Measurements from ENCODE around the gene NINJ1. TPM values are rescaled to one million over a fixed set of nuclear protein-coding genes. Genes with fewer than 3 reads are reported as not detected.

Gene NINJ1
- total RNA-seq, 1 experiment from 2014 or later = 30.5 TPM

DNA sequence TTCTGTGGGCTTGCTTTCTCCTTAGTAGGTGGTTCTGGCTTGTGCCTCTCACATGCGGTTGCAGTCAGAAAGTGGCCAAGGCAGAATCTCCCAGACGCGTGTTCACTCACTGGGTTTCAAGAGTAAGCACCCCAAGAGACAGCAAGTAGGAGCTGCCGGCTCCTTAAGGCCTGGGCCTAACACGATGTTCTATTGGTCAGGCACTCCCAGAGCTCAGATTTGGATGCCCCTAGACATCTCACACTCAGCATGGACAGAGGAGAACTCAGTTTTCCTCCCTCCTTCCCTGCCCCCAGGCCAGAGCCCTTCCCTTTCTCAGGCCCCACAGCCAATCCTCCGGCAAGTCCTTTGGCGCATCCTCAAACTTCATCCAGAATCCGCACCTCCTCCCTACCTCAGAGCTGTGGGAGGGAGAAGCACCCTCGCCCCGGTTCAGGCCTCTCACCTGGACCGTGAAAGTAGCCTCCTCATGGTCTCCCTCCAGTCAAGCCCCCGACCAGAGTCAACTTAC is 44.5 kb downstream of the NINJ1 start:
- H3K4me3 ChIP-seq (ENCODE audit: low read length) = no peak overlapping the region
- H3K9ac ChIP-seq (ENCODE audit: low read length) = no peak overlapping the region
- no peak for DNase-seq
- no peaks in the 10 kb centered on the region for H3K36me3 ChIP-seq (ENCODE audit: low read depth, low read length)
- ATAC-seq = no peak
- no peaks in the 10 kb centered on the region for H4K20me1 ChIP-seq (ENCODE audit: low read length)
- intact Hi-C loops (cut with micrococcal nuclease) = no loop called here
- H3K9me3 ChIP-seq (ENCODE audit: low read length) = 0 out of 2 replicates have a peak, but pooled peaks cover 3% of the 10 kb centered on the region
- H3K27ac ChIP-seq (ENCODE audit: low read length) = no peak overlapping the region
- ChIA-PET CTCF (no interaction called here), POLR2A (ENCODE audit: unreplicated experiment) (no interaction called here)
- H2AFZ ChIP-seq (ENCODE audit: low read length) = no peak overlapping the region
- H3K27me3 ChIP-seq (ENCODE audit: low read length) = no peaks in the 10 kb centered on the region
- H3K79me2 ChIP-seq (ENCODE audit: low read length) = no peaks in the 10 kb centered on the region
- TF ChIP-seq EZH2phosphoT487 (IDR thresholded peaks at IDR 0.05; ENCODE audit: borderline replicate concordance, low read length) (no peak), CTCF (conservative IDR thresholded peaks at IDR 0.05; ENCODE audit: low read depth, low read length) (no peak), EZH2 (IDR thresholded peaks at IDR 0.05; ENCODE audit: low read length, unreplicated experiment) (no peak)
- H3K4me1 ChIP-seq (ENCODE audit: insufficient read depth, low read length) = peaks cover 5% of the 10 kb centered on the region; the same call in 1 of the 2 replicates
- no TSS peak for BruUV-seq (replicated peaks)
- no peaks in the 10 kb centered on the region for H3F3A ChIP-seq (ENCODE audit: low read length, unreplicated experiment)
- no peak overlapping the region for H3K4me2 ChIP-seq (ENCODE audit: low read length)
- no peaks in the 10 kb centered on the region for H3K9me2 ChIP-seq (replicated peaks; ENCODE audit: low read length)

DNA sequence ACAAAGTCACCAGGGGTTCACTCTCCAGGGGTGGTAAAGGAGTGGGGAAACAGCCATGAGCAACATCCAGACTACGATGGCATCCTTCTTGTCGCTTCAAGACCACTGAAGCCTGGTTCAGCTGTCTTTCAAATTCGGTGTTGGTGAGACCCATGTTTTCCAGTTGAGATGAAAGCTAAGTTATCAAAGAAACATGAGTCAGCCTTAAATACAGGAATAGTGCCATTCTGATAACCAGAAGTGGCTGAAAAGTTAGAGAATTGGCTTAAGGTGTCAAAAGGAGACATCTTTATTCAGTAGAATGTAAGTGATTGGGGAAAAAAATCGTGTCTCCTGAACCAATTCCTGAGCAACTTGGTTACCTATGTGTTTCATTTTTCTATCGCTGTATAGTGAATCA is 45.0 kb downstream of the NINJ1 start:
- H3K4me2 ChIP-seq (ENCODE audit: low read length) = no peak overlapping the region
- H3K4me3 ChIP-seq (ENCODE audit: low read length) = no peak overlapping the region
- H3K9ac ChIP-seq (ENCODE audit: low read length) = no peak overlapping the region
- no peak overlapping the region for H2AFZ ChIP-seq (ENCODE audit: low read length)
- intact Hi-C loops (cut with micrococcal nuclease) = no loop called here
- DNase-seq (no peak), ATAC-seq (no peak)
- no peaks in the 10 kb centered on the region for H4K20me1 ChIP-seq (ENCODE audit: low read length)
- no peaks in the 10 kb centered on the region for H3K9me2 ChIP-seq (replicated peaks; ENCODE audit: low read length)
- no peaks in the 10 kb centered on the region for H3K27me3 ChIP-seq (ENCODE audit: low read length)
- no peaks in the 10 kb centered on the region for H3F3A ChIP-seq (ENCODE audit: low read length, unreplicated experiment)
- CTCF ChIA-PET = no interaction called here
- H3K36me3 ChIP-seq (ENCODE audit: low read depth, low read length) = no peaks in the 10 kb centered on the region
- POLR2A ChIA-PET (ENCODE audit: unreplicated experiment) = no interaction called here
- TF ChIP-seq EZH2 (IDR thresholded peaks at IDR 0.05; ENCODE audit: low read length, unreplicated experiment) (no peak), EZH2phosphoT487 (IDR thresholded peaks at IDR 0.05; ENCODE audit: borderline replicate concordance, low read length) (no peak), CTCF (conservative IDR thresholded peaks at IDR 0.05; ENCODE audit: low read depth, low read length) (no peak)
- no TSS peak for BruUV-seq (replicated peaks)
- peaks cover 5% of the 10 kb centered on the region; the same call in 1 of the 2 replicates for H3K4me1 ChIP-seq (ENCODE audit: insufficient read depth, low read length)
- no peak overlapping the region for H3K27ac ChIP-seq (ENCODE audit: low read length)
- no peaks in the 10 kb centered on the region for H3K79me2 ChIP-seq (ENCODE audit: low read length)
- 0 out of 2 replicates have a peak, but pooled peaks cover 3% of the 10 kb centered on the region for H3K9me3 ChIP-seq (ENCODE audit: low read length)

GRCh38 chr9:93088656-93089015 is 45.4 kb downstream of the NINJ1 start:
- Histone ChIP-seq H3K27me3 (ENCODE audit: low read length) (no peaks in the 10 kb centered on the region), H3F3A (ENCODE audit: low read length, unreplicated experiment) (no peaks in the 10 kb centered on the region), H3K9me3 (ENCODE audit: low read length) (0 out of 2 replicates have a peak, but pooled peaks cover 3% of the 10 kb centered on the region), H3K79me2 (ENCODE audit: low read length) (no peaks in the 10 kb centered on the region), H3K36me3 (ENCODE audit: low read depth, low read length) (no peaks in the 10 kb centered on the region), H2AFZ (ENCODE audit: low read length) (no peak overlapping the region), H3K4me1 (ENCODE audit: insufficient read depth, low read length) (peaks cover 5% of the 10 kb centered on the region; the same call in 1 of the 2 replicates), H3K9ac (ENCODE audit: low read length) (no peak overlapping the region), H3K4me3 (ENCODE audit: low read length) (no peak overlapping the region), H4K20me1 (ENCODE audit: low read length) (no peaks in the 10 kb centered on the region), H3K9me2 (replicated peaks; ENCODE audit: low read length) (no peaks in the 10 kb centered on the region), H3K27ac (ENCODE audit: low read length) (no peak overlapping the region), H3K4me2 (ENCODE audit: low read length) (no peak overlapping the region)
- no peak for DNase-seq
- intact Hi-C loops (cut with micrococcal nuclease) = no loop called here
- ChIA-PET CTCF (no interaction called here), POLR2A (ENCODE audit: unreplicated experiment) (no interaction called here)
- no peak for ATAC-seq
- TF ChIP-seq CTCF (conservative IDR thresholded peaks at IDR 0.05; ENCODE audit: low read depth, low read length) (no peak), EZH2phosphoT487 (IDR thresholded peaks at IDR 0.05; ENCODE audit: borderline replicate concordance, low read length) (no peak), EZH2 (IDR thresholded peaks at IDR 0.05; ENCODE audit: low read length, unreplicated experiment) (no peak)
- BruUV-seq (replicated peaks) = no TSS peak
